A549 (cell line): ENCODE measurements around the gene ADRB1. TPM values are rescaled to one million over a fixed set of nuclear protein-coding genes. Genes with fewer than 3 reads are reported as not detected.

Source experiments
- ATAC-seq, 2 experiments: fragments of 200-7000 bp in 1 of 2; fragments of >200 bp in 1 of 2; cut with Nextera tagmentation in 1 of 2; cut with Tn5 transposase in 1 of 2; 3 replicates each; pipeline versions ENCODE4 v1.8.0 to v1.9.1; 2018 to 2020; ENCODE audit warnings: mild to moderate bottlenecking in 1 of 2, moderate library complexity in 1 of 2
- CTCF ChIA-PET: fragments of 300-600 bp; sonication (Branson Sonifier 250); formaldehyde crosslinking; extraction: SDS; loops from one replicate; lab custom pipeline; 2021; ENCODE audit warnings: antibody characterized with exemption, inconsistent platforms; lab: Yijun Ruan, JAX
- POLR2A ChIA-PET: fragments of 350-600 bp; formaldehyde crosslinking; extraction: SDS; loops from one replicate; lab custom pipeline; 2021; ENCODE audit warnings: antibody characterized with exemption, inconsistent platforms; lab: Yijun Ruan, JAX
- DNase-seq, 2 experiments: peaks; one replicate each; pipeline versions ENCODE4 v3.0.0 to v3.0.0-alpha.2; 2011 to 2016; ENCODE audit warnings: low read depth in 1 of 2, low spot score in 1 of 2
- FAIRE-seq: peaks from 2 replicates; lab custom pipeline; 2011; peaks lifted over from hg19 to GRCh38; lab: Jason Lieb, UNC
- H3K27ac ChIP-seq, 2 experiments: fragments of >200 bp; sonication (Bioruptor Twin); formaldehyde crosslinking; 3 replicates each; pipeline ENCODE4 v1.5.1; 2016 to 2017
- H3K4me1 ChIP-seq: fragments of >200 bp; sonication (Bioruptor Twin); formaldehyde crosslinking; 3 replicates; pipeline ENCODE4 v1.6.1; 2016
- H3K4me2 ChIP-seq: fragments of >200 bp; sonication (Bioruptor Twin); formaldehyde crosslinking; 3 replicates; pipeline ENCODE4 v1.6.1; 2016
- H3K4me3 ChIP-seq: fragments of >200 bp; sonication (Bioruptor Twin); formaldehyde crosslinking; 3 replicates; pipeline ENCODE4 v1.5.1; 2016
- H3K9me3 ChIP-seq: fragments of >200 bp; sonication (Bioruptor Twin); formaldehyde crosslinking; 3 replicates; pipeline ENCODE4 v1.6.1; 2016
- BCL3 ChIP-seq: fragments of >200 bp; sonication (Bioruptor Twin); formaldehyde crosslinking; IDR thresholded peaks from 3 replicates; pipeline ENCODE4 v1.6.1; 2016
- BHLHE40 ChIP-seq: IDR thresholded peaks from 2 replicates; pipeline ENCODE4 v1.6.1; 2012; ENCODE audit warnings: low read depth, low read length, inconsistent platforms
- CEBPB ChIP-seq, 2 experiments: fragments of >200 bp in 1 of 2; sonication (Bioruptor Twin) in 1 of 2; formaldehyde crosslinking in 1 of 2; IDR thresholded peaks; 2 replicates each; pipeline ENCODE4 v1.6.1; 2012 to 2016
- CHD2 ChIP-seq: fragments of 150-350 bp; IDR thresholded peaks from 2 replicates; pipeline ENCODE4 v1.6.1; 2014; ENCODE audit warnings: low read length; ENCODE audit not compliant: partially characterized antibody
- CTCF ChIP-seq: fragments of >200 bp; sonication (Bioruptor Twin); formaldehyde crosslinking; IDR thresholded peaks from 3 replicates; pipeline ENCODE4 v1.5.1; 2016
- FOXS1 ChIP-seq: fragments of 250-450 bp; sonication (Bioruptor Pico); IDR thresholded peaks from 2 replicates; pipeline ENCODE4 v1.5.0; 2020; ENCODE audit warnings: mild to moderate bottlenecking, moderate library complexity
- GATA3 ChIP-seq: IDR thresholded peaks from 2 replicates; pipeline ENCODE4 v1.6.1; 2012; ENCODE audit warnings: borderline replicate concordance
- HDAC2 ChIP-seq: fragments of 200-600 bp; sonication (generic); IDR thresholded peaks from 2 replicates; pipeline ENCODE4 v1.6.1; 2016
- HOXA7 ChIP-seq: fragments of 250-450 bp; sonication (Bioruptor Pico); IDR thresholded peaks from 2 replicates; pipeline ENCODE4 v1.5.0; 2020; ENCODE audit warnings: mild to moderate bottlenecking, moderate library complexity
- JUN ChIP-seq, 2 experiments: fragments of >200 bp; sonication (Bioruptor Twin); formaldehyde crosslinking; IDR thresholded peaks; 2 replicates in 1 of 2; 3 replicates in 1 of 2; pipeline ENCODE4 v1.6.1; 2016 to 2017
- KDM1A ChIP-seq: fragments of 200-600 bp; sonication (generic); IDR thresholded peaks from 2 replicates; pipeline ENCODE4 v1.6.1; 2016; ENCODE audit warnings: low read depth, mild to moderate bottlenecking
- MAZ ChIP-seq: fragments of 150-350 bp; IDR thresholded peaks from 2 replicates; pipeline ENCODE4 v1.6.1; 2014; ENCODE audit warnings: antibody characterized with exemption, low read depth, low read length, borderline replicate concordance
- NFE2L2 ChIP-seq: fragments of 150-350 bp; conservative IDR thresholded peaks from 2 replicates; pipeline ENCODE4 v1.6.1; 2014; ENCODE audit warnings: low read length
- NR3C1 ChIP-seq: fragments of >200 bp; sonication (Bioruptor Twin); formaldehyde crosslinking; IDR thresholded peaks from 3 replicates; pipeline ENCODE4 v1.6.1; 2017
- POLR2A ChIP-seq: IDR thresholded peaks from 2 replicates; pipeline ENCODE4 v1.6.1; 2012; ENCODE audit warnings: mild to moderate bottlenecking, low read length
- RAD21 ChIP-seq, 2 experiments: fragments of >200 bp in 1 of 2; sonication (Bioruptor Twin) in 1 of 2; formaldehyde crosslinking in 1 of 2; IDR thresholded peaks in 1 of 2; conservative IDR thresholded peaks in 1 of 2; 2 replicates in 1 of 2; 3 replicates in 1 of 2; pipeline ENCODE4 v1.6.1; 2012 to 2018; ENCODE audit warnings: inconsistent platforms in 1 of 2
- RCOR1 ChIP-seq: fragments of 150-350 bp; IDR thresholded peaks from 2 replicates; pipeline ENCODE4 v1.6.1; 2014; ENCODE audit warnings: antibody characterized with exemption, low read length, low read depth
- RNF2 ChIP-seq: fragments of 200-600 bp; sonication (generic); IDR thresholded peaks from 2 replicates; pipeline ENCODE4 v1.6.1; 2016; ENCODE audit warnings: low read depth, mild to moderate bottlenecking, antibody characterized with exemption, moderate library complexity, borderline replicate concordance
- SMC3 ChIP-seq: fragments of >200 bp; sonication (Bioruptor Twin); formaldehyde crosslinking; IDR thresholded peaks from 3 replicates; pipeline ENCODE4 v1.6.1; 2018; ENCODE audit warnings: inconsistent platforms
- SREBF2 ChIP-seq: fragments of 450-650 bp; IDR thresholded peaks from 2 replicates; pipeline ENCODE4 v1.6.1; 2014; ENCODE audit warnings: mild to moderate bottlenecking, moderate library complexity
- ZFP36 ChIP-seq: fragments of 450-650 bp; IDR thresholded peaks from 2 replicates; pipeline ENCODE4 v1.6.1; 2014; ENCODE audit warnings: borderline replicate concordance; ENCODE audit not compliant: partially characterized antibody
- ZNF302 ChIP-seq: fragments of 250-450 bp; sonication (Bioruptor Pico); IDR thresholded peaks from 2 replicates; pipeline ENCODE4 v1.9.0; 2021; ENCODE audit warnings: inconsistent platforms, mild to moderate bottlenecking, moderate library complexity
- ZSCAN20 ChIP-seq: fragments of 250-450 bp; sonication (Bioruptor Pico); IDR thresholded peaks from 2 replicates; pipeline ENCODE4 v1.8.0; 2022; ENCODE audit warnings: mild to moderate bottlenecking, moderate library complexity
- WGBS: methylation state at CpG from one replicate; pipeline ENCODE4 v1.1.6; 2017; ENCODE audit errors: missing lambda C conversion rate; 5-methylcytosine and 5-hydroxymethylcytosine counted together
- polyA plus RNA-seq, 4 experiments: library from polyadenylated mRNA; depleted of rRNA in 3 of 4; stranded (reverse); fragments of >200 nt; fragmentation: RNase III in 1 of 4; extraction: RNeasy Plus Mini Kit Qiagen cat#74134 plus additional on column Dnase treatment in 1 of 4; gene quantifications; 2 replicates in 3 of 4; 3 replicates in 1 of 4; pipeline ENCODE4 v1.2.3, GENCODE V29; 2011 to 2017
- TF ChIP-seq, protein P1 (sequence below): fragments of 450-650 bp; IDR thresholded peaks from 2 replicates; pipeline ENCODE4 v1.6.1; 2014; ENCODE audit warnings: antibody characterized with exemption

Gene ADRB1
- polyA plus RNA-seq, 2 of the 4 experiments (the other 2 are of a cell fraction) = 0.58 to 0.75 TPM

DNA sequence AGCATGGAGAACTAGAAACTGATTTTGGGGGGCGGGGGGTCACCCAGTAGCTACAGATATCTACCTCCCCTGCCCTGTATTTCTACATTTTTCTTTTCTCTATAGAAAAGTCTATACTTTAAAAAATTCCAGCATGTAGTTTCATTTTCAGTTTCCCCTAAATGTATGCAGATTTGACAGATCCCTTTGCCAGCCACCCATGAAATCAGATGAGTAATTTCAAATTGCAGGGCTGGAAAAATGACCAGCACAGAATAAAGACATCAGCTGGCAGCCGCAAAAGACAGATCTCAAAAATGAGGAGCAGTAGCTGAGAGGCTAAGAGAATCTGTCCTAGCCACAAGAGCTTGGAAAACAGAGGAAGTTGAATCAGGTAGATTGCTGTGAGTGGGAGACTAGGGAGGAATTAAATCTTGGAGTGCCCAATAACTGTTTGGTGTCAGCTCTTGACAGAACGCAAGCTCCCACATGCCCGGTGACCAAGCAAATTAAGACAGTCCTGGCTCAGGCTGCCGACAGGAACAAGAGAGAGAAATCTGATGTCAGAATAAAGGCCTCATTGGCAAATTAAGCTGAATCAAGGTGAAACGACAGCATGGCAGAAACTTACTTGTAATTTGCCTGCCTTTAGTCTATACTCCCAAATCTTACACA, 24.5 kb downstream of the ADRB1 start:
- H3K27ac ChIP-seq = no peak overlapping the region
- no peak overlapping the region for H3K4me3 ChIP-seq
- no peaks in the 10 kb centered on the region for H3K9me3 ChIP-seq
- no peak for FAIRE-seq
- WGBS = 79% methylated on average over 6 of the region's 6 CpGs
- TF ChIP-seq, protein P1, sequence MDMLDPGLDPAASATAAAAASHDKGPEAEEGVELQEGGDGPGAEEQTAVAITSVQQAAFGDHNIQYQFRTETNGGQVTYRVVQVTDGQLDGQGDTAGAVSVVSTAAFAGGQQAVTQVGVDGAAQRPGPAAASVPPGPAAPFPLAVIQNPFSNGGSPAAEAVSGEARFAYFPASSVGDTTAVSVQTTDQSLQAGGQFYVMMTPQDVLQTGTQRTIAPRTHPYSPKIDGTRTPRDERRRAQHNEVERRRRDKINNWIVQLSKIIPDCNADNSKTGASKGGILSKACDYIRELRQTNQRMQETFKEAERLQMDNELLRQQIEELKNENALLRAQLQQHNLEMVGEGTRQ = no peak
- no peak for TF ChIP-seq POLR2A
- TF ChIP-seq GATA3 = no peak
- TF ChIP-seq SREBF2 = no peak
- no peak for TF ChIP-seq ZSCAN20 (CRISPR knock-in tag)
- TF ChIP-seq CHD2 = no peak
- no peak for TF ChIP-seq RCOR1
- no peak for TF ChIP-seq ZFP36
- TF ChIP-seq CTCF = no peak
- TF ChIP-seq BHLHE40 = no peak
- no peak for TF ChIP-seq HOXA7
- no peak for TF ChIP-seq KDM1A
- no peak for TF ChIP-seq NR3C1
- no peak for TF ChIP-seq CEBPB (IDR thresholded peaks at IDR 0.05)
- no peak for TF ChIP-seq ZNF302 (CRISPR knock-in tag)
- TF ChIP-seq SMC3 = no peak
- no peak for TF ChIP-seq MAZ
- TF ChIP-seq BCL3 = no peak
- no peak for TF ChIP-seq NFE2L2
- TF ChIP-seq, all 56 proteins: peak for 0
- no peak for DNase-seq
- ChIA-PET CTCF (interaction anchor here (1.3 kb wide), 1 partner anchor 35 kb away, joined by 3 read pairs; no protein-coding TSS in a partner anchor), POLR2A (no interaction called here)
- H3K4me2 ChIP-seq = no peak overlapping the region
- ATAC-seq = no peak
- H3K4me1 ChIP-seq = no peaks in the 10 kb centered on the region

DNA sequence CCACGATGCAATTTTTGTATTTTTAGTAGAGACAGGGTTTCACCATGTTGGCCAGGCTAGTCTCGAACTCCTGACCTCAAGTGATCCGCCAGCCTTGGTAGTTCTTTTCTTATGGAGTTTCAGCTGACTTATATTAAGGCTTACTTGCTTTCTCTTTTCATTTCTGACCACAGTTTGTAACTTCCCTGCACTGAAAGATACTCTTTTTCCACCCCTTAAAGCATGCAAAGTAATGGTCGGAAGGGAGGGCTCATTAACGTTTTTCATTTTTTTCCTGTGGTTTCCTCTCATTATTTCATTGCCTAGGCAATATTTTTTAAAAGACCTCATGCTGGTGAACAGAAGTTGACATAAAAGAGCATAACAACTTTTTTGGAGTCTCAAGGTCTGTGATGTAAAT, 27.0 kb downstream of the ADRB1 start:
- ATAC-seq (no peak), DNase-seq (no peak), FAIRE-seq (no peak)
- TF ChIP-seq CHD2 (no peak), HDAC2 (no peak), JUN (IDR thresholded peaks at IDR 0.05) (no peak), RAD21 (conservative IDR thresholded peaks at IDR 0.05 in 1 of 2, IDR thresholded peaks at IDR 0.05 in 1 of 2) (no peak), FOXS1 (CRISPR knock-in tag) (no peak), RNF2 (no peak)
- no peak overlapping the region for H3K27ac ChIP-seq
- no peak overlapping the region for H3K4me3 ChIP-seq
- 61% methylated on average over 5 of the region's 5 CpGs for WGBS
- H3K9me3 ChIP-seq = no peaks in the 10 kb centered on the region
- POLR2A ChIA-PET = no interaction called here
- no peaks in the 10 kb centered on the region for H3K4me1 ChIP-seq
- no peak overlapping the region for H3K4me2 ChIP-seq
- CTCF ChIA-PET = interaction anchor here (0.5 to 1.8 kb wide), 4 partner anchors 33 to 1574 kb away, joined by 3 to 5 read pairs (median 4); no protein-coding TSS in a partner anchor
